T-helper 17 cell (primary cell): ENCODE data around the gene SKI. TPM values are rescaled to one million over a fixed set of nuclear protein-coding genes. Genes with fewer than 3 reads are reported as not detected.

Source experiments
- ATAC-seq: fragments of 150-1000 bp; cut with Tn5 transposase; 2 replicates; pipeline ENCODE4 v1.10.0; 2021; ENCODE audit warnings: mild to moderate bottlenecking, moderate library complexity
- DNase-seq, 3 donors: peaks; one replicate each; pipeline versions ENCODE4 v3.0.0 to v3.0.0-alpha.2; 2020 to 2021
- H3K9me3 ChIP-seq: one replicate; pipeline ENCODE4 v1.7.0; 2013; ENCODE audit warnings: low read length, mild to moderate bottlenecking; ENCODE audit not compliant: control insufficient read depth, poor library complexity, severe bottlenecking
- H3K27ac Mint-ChIP-seq: one replicate; pipeline ENCODE4 v1.8.0; 2022; ENCODE audit warnings: mild to moderate bottlenecking, moderate library complexity, mixed read lengths
- H3K27me3 Mint-ChIP-seq: one replicate; pipeline ENCODE4 v1.8.0; 2022; ENCODE audit warnings: mixed read lengths
- H3K36me3 Mint-ChIP-seq: one replicate; pipeline ENCODE4 v1.8.0; 2022; ENCODE audit warnings: low read depth, mixed read lengths
- H3K4me1 Mint-ChIP-seq: one replicate; pipeline ENCODE4 v1.8.0; 2022; ENCODE audit warnings: mild to moderate bottlenecking, mixed read lengths
- H3K4me3 Mint-ChIP-seq: one replicate; pipeline ENCODE4 v1.8.0; 2022; ENCODE audit warnings: mild to moderate bottlenecking, moderate library complexity, mixed read lengths
- total RNA-seq, 4 donors: library from RNA in 2 of 4; stranded (reverse) in 2 of 4; gene quantifications; one replicate each; pipeline ENCODE4 v1.2.3 and lab custom pipeline; 2022 to 2026

SKI gene
- total RNA-seq = 100 to 1,000 TPM; 183 to 215 TPM
- 79.6 to 180 reads per million in 2 donors for total RNA-seq (lab: John Stamatoyannopoulos, UW)

DNA sequence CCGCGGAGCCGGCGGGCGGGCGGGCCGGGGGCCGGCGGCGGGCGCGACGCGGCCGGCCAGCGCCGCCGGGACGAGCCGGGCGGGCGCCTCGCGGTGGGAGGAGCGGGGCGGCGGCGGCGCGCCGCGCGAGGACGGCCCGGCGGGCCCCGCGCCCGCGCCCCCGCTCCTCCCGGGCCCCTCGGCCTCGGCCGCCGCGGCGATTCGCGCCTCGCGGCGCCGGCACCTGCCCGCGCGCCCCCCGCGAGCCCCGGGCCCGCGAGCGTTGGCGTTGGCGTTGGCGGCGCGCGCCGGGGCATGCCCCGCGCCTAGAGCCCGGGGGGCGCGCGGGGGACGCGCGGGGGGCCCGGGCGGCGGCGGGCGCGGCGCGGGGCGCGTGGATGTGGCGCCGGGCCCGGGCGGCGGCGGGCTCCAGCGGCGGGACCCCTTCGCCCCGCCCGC, at the start of gene SKI:
Gene SKI (plus strand): TSS at position 163 of the 438 bp plus-strand sequence. CDS start 448 bp downstream, outside the sequence.
- no peak for ATAC-seq
- no peak for DNase-seq
- Mint-ChIP-seq H3K4me1 (peaks cover 26% of the 10 kb centered on the region), H3K27ac (peak within 1 kb of the TSS; percentile 96), H3K27me3 (no peaks in the 10 kb centered on the region), H3K4me3 (peak within 1 kb of the TSS; percentile 92), H3K36me3 (peaks cover 6% of the 10 kb centered on the region)
- no peaks in the 10 kb centered on the region for H3K9me3 ChIP-seq

GRCh38 chr1:2178875-2179274, 49.2 kb upstream of the SKI start:
- no peak overlapping the region for H3K27ac Mint-ChIP-seq

DNA sequence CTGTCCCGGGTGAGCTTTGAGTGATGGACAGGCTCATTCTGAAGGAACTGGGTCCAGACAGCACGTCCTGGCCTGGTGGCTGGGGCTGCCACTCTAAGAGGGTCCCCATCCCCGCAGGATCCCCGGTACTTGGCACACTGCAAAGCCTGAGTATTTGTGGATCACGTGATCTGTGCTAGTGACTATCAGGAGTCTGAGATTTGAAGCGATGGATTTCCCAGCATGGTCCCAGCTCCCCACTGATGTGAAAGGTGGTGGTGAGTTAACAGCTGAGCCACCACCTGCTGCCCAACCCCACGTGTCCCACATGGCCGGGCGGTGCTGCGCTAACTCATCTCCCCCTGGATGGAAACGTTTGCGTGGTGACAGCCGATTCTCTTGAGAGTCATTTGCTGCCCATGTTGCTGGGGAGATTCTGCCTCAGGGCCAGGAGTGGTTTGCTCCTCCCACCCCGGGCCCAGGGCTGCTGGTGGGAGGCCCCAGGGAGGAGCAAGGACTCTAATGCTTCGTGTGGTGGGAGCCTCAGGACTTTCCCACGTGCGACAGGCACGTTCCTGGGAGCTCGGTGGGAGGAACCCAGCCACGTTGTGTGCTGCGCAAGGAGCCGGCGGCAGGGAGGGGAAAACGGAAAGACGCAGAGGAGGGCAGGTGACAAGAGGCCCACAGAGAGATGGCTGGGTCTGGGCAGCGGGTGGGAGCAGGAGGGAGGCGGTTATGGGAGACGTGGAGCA, 48.7 kb upstream of the SKI start:
- Mint-ChIP-seq H3K4me3 (peak overlapping the region; percentile 67), H3K36me3 (peaks cover 3% of the 10 kb centered on the region), H3K27ac (no peak overlapping the region), H3K4me1 (peaks cover 7% of the 10 kb centered on the region), H3K27me3 (no peaks in the 10 kb centered on the region)
- DNase-seq (no peak), ATAC-seq (no peak)
- no peaks in the 10 kb centered on the region for H3K9me3 ChIP-seq

More at GRCh38 chr1:2178875-2179274, 49.2 kb upstream of the SKI start:
- no peaks in the 10 kb centered on the region for H3K27me3 Mint-ChIP-seq
- peaks cover 9% of the 10 kb centered on the region for H3K4me1 Mint-ChIP-seq
- ATAC-seq = no peak
- no peak for DNase-seq
- peaks cover 3% of the 10 kb centered on the region for H3K36me3 Mint-ChIP-seq
- H3K9me3 ChIP-seq = no peaks in the 10 kb centered on the region
- no peak overlapping the region for H3K4me3 Mint-ChIP-seq

DNA sequence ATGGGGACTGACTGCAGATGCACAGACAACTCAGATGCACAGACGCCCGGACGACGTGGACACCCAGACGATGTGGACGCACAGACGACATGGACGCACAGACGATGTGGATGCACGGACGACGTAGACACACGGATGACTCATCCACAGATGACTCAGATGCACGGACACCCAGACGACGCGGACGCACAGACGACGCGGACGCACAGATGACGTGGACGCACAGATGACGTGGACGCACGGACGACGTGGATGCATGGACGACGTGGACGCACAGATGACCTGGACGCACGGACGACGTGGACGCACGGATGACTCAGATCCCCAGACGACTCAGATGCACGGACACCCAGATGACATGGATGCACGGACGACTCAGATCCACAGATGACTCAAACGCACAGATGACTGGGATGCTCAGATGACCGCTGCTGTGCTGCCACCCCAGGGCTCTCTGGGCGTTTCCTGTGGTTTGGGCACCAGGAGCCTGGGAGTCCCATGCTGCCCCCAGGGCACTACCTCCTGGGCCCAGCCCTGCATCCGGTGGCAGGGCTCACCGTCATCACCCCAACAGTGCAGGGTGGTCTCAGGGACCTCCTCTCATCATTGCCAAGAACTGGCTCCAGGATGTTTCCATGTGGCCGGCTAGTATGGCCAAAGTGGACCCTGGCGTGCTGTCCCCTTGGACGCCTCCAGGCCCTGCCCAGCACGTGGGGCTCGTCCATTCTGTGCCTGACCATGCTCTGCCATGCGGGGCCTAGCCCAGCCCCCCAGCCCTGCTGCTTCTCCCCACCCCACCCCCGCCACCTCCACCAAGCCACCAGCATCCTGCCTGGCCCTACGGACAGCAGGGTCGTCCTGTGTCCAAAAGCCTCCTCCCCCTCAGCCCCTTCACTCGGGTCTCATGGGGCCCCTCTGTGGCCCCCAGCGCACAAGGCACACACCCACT, 47.5 kb upstream of the SKI start:
- H3K27ac Mint-ChIP-seq = no peak overlapping the region
- peaks cover 5% of the 10 kb centered on the region for H3K4me1 Mint-ChIP-seq
- no peaks in the 10 kb centered on the region for H3K27me3 Mint-ChIP-seq
- peaks cover 3% of the 10 kb centered on the region for H3K36me3 Mint-ChIP-seq
- no peak overlapping the region for H3K4me3 Mint-ChIP-seq
- H3K9me3 ChIP-seq = no peaks in the 10 kb centered on the region
- ATAC-seq = no peak
- no peak for DNase-seq

GRCh38 chr1:2181271-2181670, 46.8 kb upstream of the SKI start:
- no peaks in the 10 kb centered on the region for H3K27me3 Mint-ChIP-seq
- H3K4me1 Mint-ChIP-seq = peaks cover 5% of the 10 kb centered on the region
- no peaks in the 10 kb centered on the region for H3K9me3 ChIP-seq
- no peak overlapping the region for H3K4me3 Mint-ChIP-seq
- no peak overlapping the region for H3K27ac Mint-ChIP-seq
- ATAC-seq (no peak), DNase-seq (no peak)
- H3K36me3 Mint-ChIP-seq = no peaks in the 10 kb centered on the region

GRCh38 chr1:2181752-2182151, 46.4 kb upstream of the SKI start:
- DNase-seq = no peak
- H3K4me3 Mint-ChIP-seq = no peak overlapping the region
- no peaks in the 10 kb centered on the region for H3K9me3 ChIP-seq
- no peaks in the 10 kb centered on the region for H3K27me3 Mint-ChIP-seq
- ATAC-seq = no peak
- no peaks in the 10 kb centered on the region for H3K36me3 Mint-ChIP-seq
- H3K4me1 Mint-ChIP-seq = peaks cover 5% of the 10 kb centered on the region
- no peak overlapping the region for H3K27ac Mint-ChIP-seq

- no peak for DNase-seq
- no peaks in the 10 kb centered on the region for H3K36me3 Mint-ChIP-seq
- H3K9me3 ChIP-seq = no peaks in the 10 kb centered on the region
- ATAC-seq = no peak
- H3K27ac Mint-ChIP-seq = peak overlapping the region; percentile 60
- H3K27me3 Mint-ChIP-seq = no peaks in the 10 kb centered on the region
- H3K4me1 Mint-ChIP-seq = peaks cover 5% of the 10 kb centered on the region
- H3K4me3 Mint-ChIP-seq = no peak overlapping the region
These were observed 45.7 kb upstream of the SKI start for GRCh38 chr1:2182376-2182775.

GRCh38 chr1:2183937-2184334, 44.2 kb upstream of the SKI start:
- DNase-seq (no peak), ATAC-seq (no peak)
- Mint-ChIP-seq H3K36me3 (no peaks in the 10 kb centered on the region), H3K4me1 (peaks cover 7% of the 10 kb centered on the region), H3K27ac (peak overlapping the region; percentile 60), H3K4me3 (no peak overlapping the region), H3K27me3 (no peaks in the 10 kb centered on the region)
- H3K9me3 ChIP-seq = no peaks in the 10 kb centered on the region

DNA sequence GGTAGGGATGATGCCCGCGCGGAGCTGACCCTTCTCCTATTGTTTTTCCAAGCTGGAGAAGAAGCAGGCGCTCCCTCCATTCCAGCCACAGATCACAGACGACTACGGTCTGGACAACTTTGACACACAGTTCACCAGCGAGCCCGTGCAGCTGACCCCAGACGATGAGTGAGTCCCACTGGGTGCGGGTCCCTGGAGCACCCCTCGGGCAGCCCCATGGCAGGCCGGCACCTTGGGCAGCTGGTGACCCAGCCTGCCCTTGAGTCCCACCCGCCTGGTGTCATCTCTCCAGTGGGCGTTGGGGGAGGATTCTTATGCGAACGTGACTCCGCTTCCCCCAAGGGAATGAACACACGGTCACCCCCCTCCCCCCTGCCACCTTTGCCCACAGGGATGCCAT, 43.6 kb upstream of the SKI start:
- no peak for DNase-seq
- Mint-ChIP-seq H3K4me1 (peaks cover 9% of the 10 kb centered on the region), H3K27me3 (no peaks in the 10 kb centered on the region), H3K27ac (no peak overlapping the region), H3K4me3 (no peak overlapping the region), H3K36me3 (no peaks in the 10 kb centered on the region)
- no peak for ATAC-seq
- H3K9me3 ChIP-seq = no peaks in the 10 kb centered on the region

- no peak for ATAC-seq
- Mint-ChIP-seq H3K27ac (no peak overlapping the region), H3K4me1 (peaks cover 7% of the 10 kb centered on the region), H3K36me3 (no peaks in the 10 kb centered on the region), H3K4me3 (no peak overlapping the region), H3K27me3 (no peaks in the 10 kb centered on the region)
- H3K9me3 ChIP-seq = no peaks in the 10 kb centered on the region
- no peak for DNase-seq
These were observed 43.2 kb upstream of the SKI start for GRCh38 chr1:2184934-2185333.

- no peak for ATAC-seq
- H3K9me3 ChIP-seq = no peaks in the 10 kb centered on the region
These were observed 42.0 kb upstream of the SKI start for GRCh38 chr1:2185880-2186855.

GRCh38 chr1:2186901-2187300, 41.2 kb upstream of the SKI start:
- Mint-ChIP-seq H3K4me3 (no peak overlapping the region), H3K4me1 (peaks cover 14% of the 10 kb centered on the region), H3K27me3 (no peaks in the 10 kb centered on the region)

More at GRCh38 chr1:2185880-2186855, 42.0 kb upstream of the SKI start:
- H3K27me3 Mint-ChIP-seq = no peaks in the 10 kb centered on the region
- H3K4me1 Mint-ChIP-seq = peaks cover 13% of the 10 kb centered on the region
- H3K4me3 Mint-ChIP-seq = no peak overlapping the region
- no peak for DNase-seq
- H3K27ac Mint-ChIP-seq = no peak overlapping the region
- H3K36me3 Mint-ChIP-seq = no peaks in the 10 kb centered on the region

More at GRCh38 chr1:2186901-2187300, 41.2 kb upstream of the SKI start:
- DNase-seq (no peak), ATAC-seq (no peak)
- no peaks in the 10 kb centered on the region for H3K36me3 Mint-ChIP-seq
- no peak overlapping the region for H3K27ac Mint-ChIP-seq
- H3K9me3 ChIP-seq = no peaks in the 10 kb centered on the region
